Measurements from ENCODE around the gene BRWD1. TPM values are rescaled to one million over a fixed set of nuclear protein-coding genes. Genes with fewer than 3 reads are reported as not detected.

BRWD1 gene
- total and polyA plus RNA-seq, 2 of the 8 experiments (the other 6 are each of a cell fraction or from before 2014, with no cell fraction given), result 9.3 to 45.2 TPM

- no peaks in the 10 kb centered on the region for H4K20me1 ChIP-seq (replicated peaks in 1 of 2; ENCODE audit: control insufficient read depth in 1 of 2, insufficient read depth in 2 of 2, low read length in 2 of 2)
- WGBS, 2 experiments (ENCODE audit: extremely low coverage in 1 of 2, insufficient coverage in 1 of 2, insufficient read length in 1 of 2, insufficient replicate concordance in 2 of 2, low coverage in 1 of 2, low lambda C conversion rate in 2 of 2, missing lambda C conversion rate in 1 of 2), result 86% methylated on average over 2 of the region's 2 CpGs; no CpG with 5 or more reads in 1 of the 2 experiments
- TF ChIP-seq TAF1 (IDR thresholded peaks at IDR 0.05; ENCODE audit: low read depth, low read length) (no peak), CTCF (IDR thresholded peaks at IDR 0.05; ENCODE audit: control extremely low read depth in 1 of 3, insufficient read depth in 1 of 3, low read depth in 1 of 3, low read length in 3 of 3) (no peak), CHD1 (IDR thresholded peaks at IDR 0.05; ENCODE audit: low read depth, low read length) (no peak), CEBPB (IDR thresholded peaks at IDR 0.05; ENCODE audit: low read depth, low read length) (no peak), JUND (IDR thresholded peaks at IDR 0.05; ENCODE audit: low read length) (no peak), EP300 (IDR thresholded peaks at IDR 0.05; ENCODE audit: borderline replicate concordance in 1 of 2, low read depth in 2 of 2, low read length in 2 of 2) (no peak), MAFK (IDR thresholded peaks at IDR 0.05; ENCODE audit: low read depth, low read length) (no peak), SP1 (IDR thresholded peaks at IDR 0.05; ENCODE audit: low read depth, low read length) (no peak), TBP (IDR thresholded peaks at IDR 0.05; ENCODE audit: low read depth, low read length) (no peak), ATF3 (IDR thresholded peaks at IDR 0.05; ENCODE audit: insufficient read depth, low read depth, low read length) (no peak), RXRA (IDR thresholded peaks at IDR 0.05; ENCODE audit: insufficient read depth, low read depth, low read length) (no peak), TEAD4 (IDR thresholded peaks at IDR 0.05; ENCODE audit: low read depth, low read length) (no peak)
Observed at GRCh38 chr21:39152271-39152670, 161.2 kb downstream of the BRWD1 start.

More at GRCh38 chr21:39152271-39152670, 161.2 kb downstream of the BRWD1 start:
- Histone ChIP-seq H2BK5ac (ENCODE audit: low read depth, low read length) (no peak overlapping the region), H3K14ac (ENCODE audit: insufficient read length) (no peak overlapping the region), H4K8ac (ENCODE audit: extremely low read depth, insufficient read depth, low read length) (no peak overlapping the region), H3K36me3 (ENCODE audit: control insufficient read depth in 2 of 4, insufficient read depth in 4 of 4, low read length in 3 of 4) (no peaks in the 10 kb centered on the region), H4K91ac (replicated peaks; ENCODE audit: insufficient read length, low read length) (no peak overlapping the region), H2AK5ac (ENCODE audit: low read depth, low read length) (no peak overlapping the region), H3K56ac (replicated peaks; ENCODE audit: insufficient read length, low read depth, low read length) (no peak overlapping the region), H4K5ac (ENCODE audit: insufficient read length, low read depth, low read length) (no peak overlapping the region), H3K79me1 (ENCODE audit: low read depth, low read length) (no peaks in the 10 kb centered on the region), H2AFZ (ENCODE audit: low read length) (no peak overlapping the region), H2BK20ac (ENCODE audit: low read length) (no peak overlapping the region), H3K9ac (replicated peaks in 1 of 4; ENCODE audit: extremely low read depth in 1 of 4, low read depth in 3 of 4, low read length in 3 of 4) (no peak overlapping the region), H3K27ac (ENCODE audit: low read depth, low read length) (no peak overlapping the region), H3K23me2 (ENCODE audit: low read depth, low read length) (no peaks in the 10 kb centered on the region), H3K9me3 (ENCODE audit: insufficient read depth in 2 of 2, low read depth in 1 of 2, low read length in 1 of 2) (peaks cover 4 to 10% of the 10 kb centered on the region in 2 experiments; a peak in 2 of 4 replicates), H2BK12ac (ENCODE audit: low read depth, low read length) (no peak overlapping the region), H2BK120ac (replicated peaks; ENCODE audit: low read depth, low read length) (no peak overlapping the region), H3K4me1 (replicated peaks in 1 of 4; ENCODE audit: control insufficient read depth in 3 of 4, insufficient read depth in 4 of 4, low read length in 3 of 4) (no peaks in the 10 kb centered on the region), H3K4me2 (ENCODE audit: insufficient read depth in 1 of 2, low read depth in 2 of 2, low read length in 2 of 2) (no peak overlapping the region), H3K79me2 (ENCODE audit: control insufficient read depth in 1 of 2, insufficient read depth in 2 of 2, low read length in 2 of 2) (no peaks in the 10 kb centered on the region), H3K27me3 (replicated peaks in 1 of 4; ENCODE audit: control insufficient read depth in 3 of 4, extremely low read depth in 1 of 4, insufficient read depth in 3 of 4, low read length in 3 of 4) (no peaks in the 10 kb centered on the region), H3K23ac (ENCODE audit: insufficient read length) (no peak overlapping the region), H3K4me3 (ENCODE audit: extremely low read depth in 1 of 4, insufficient read depth in 2 of 4, low read depth in 3 of 4, low read length in 4 of 4) (no peak overlapping the region), H3K4ac (replicated peaks; ENCODE audit: insufficient read length, low read depth, low read length) (no peak overlapping the region), H2BK15ac (ENCODE audit: low read length) (no peak overlapping the region), H3K18ac (ENCODE audit: extremely low read depth, low read length) (no peak overlapping the region)
- ChIA-PET POLR2A (ENCODE audit: partially characterized antibody) (no interaction called here), CTCF (ENCODE audit: partially characterized antibody) (interaction anchor here (1.0 to 1.5 kb wide), 3 partner anchors 11 to 456 kb away, joined by 3 read pairs; no protein-coding TSS in a partner anchor)
- FAIRE-seq (no peak), DNase-seq (ENCODE audit: low read depth in 1 of 2, low spot score in 2 of 2) (no peak)

Measured in H1 (cell line).